ENCODE data around the gene RIPK4. TPM values are rescaled to one million over a fixed set of nuclear protein-coding genes. Genes with fewer than 3 reads are reported as not detected.

The RIPK4 gene
- total RNA-seq, 1 donor from 2014 or later = 28.9 TPM

- Mint-ChIP-seq H3K4me3 (ENCODE audit: low read depth) (no peak overlapping the region), H3K27ac (peak overlapping the region; percentile 75)
These were observed 16.8 kb upstream of the RIPK4 start for GRCh38 chr21:41783476-41784180.

GRCh38 chr21:41781050-41781410 lies 14.2 kb upstream of the RIPK4 start:
- H3K4me3 Mint-ChIP-seq (ENCODE audit: low read depth) = no peak overlapping the region
- no peak overlapping the region for H3K27ac Mint-ChIP-seq
- DNase-seq (ENCODE audit: low spot score, unreplicated experiment) = no peak
- no peak for TF ChIP-seq CTCF (IDR thresholded peaks at IDR 0.05; ENCODE audit: unreplicated experiment)
- H3K36me3 Mint-ChIP-seq (ENCODE audit: insufficient read depth) = no peaks in the 10 kb centered on the region
- H3K27me3 Mint-ChIP-seq = peaks cover 3% of the 10 kb centered on the region
- no peaks in the 10 kb centered on the region for H3K9me3 Mint-ChIP-seq (ENCODE audit: low read depth)
- H3K4me1 Mint-ChIP-seq (ENCODE audit: low read depth) = peaks cover 22% of the 10 kb centered on the region

More at GRCh38 chr21:41783476-41784180, 16.8 kb upstream of the RIPK4 start:
- H3K9me3 Mint-ChIP-seq (ENCODE audit: low read depth) = peaks cover 3% of the 10 kb centered on the region
- peaks cover 6% of the 10 kb centered on the region for H3K27me3 Mint-ChIP-seq
- no peak for DNase-seq (ENCODE audit: low spot score, unreplicated experiment)
- no peak for TF ChIP-seq CTCF (IDR thresholded peaks at IDR 0.05; ENCODE audit: unreplicated experiment)
- H3K36me3 Mint-ChIP-seq (ENCODE audit: insufficient read depth) = no peaks in the 10 kb centered on the region
- H3K4me1 Mint-ChIP-seq (ENCODE audit: low read depth) = peaks cover 14% of the 10 kb centered on the region

- no peak for TF ChIP-seq CTCF (IDR thresholded peaks at IDR 0.05; ENCODE audit: unreplicated experiment)
These were observed 13.6 kb upstream of the RIPK4 start for GRCh38 chr21:41780337-41781049.

GRCh38 chr21:41779659-41780058 lies 12.8 kb upstream of the RIPK4 start:
- Mint-ChIP-seq H3K4me3 (ENCODE audit: low read depth) (no peak overlapping the region), H3K27ac (no peak overlapping the region), H3K27me3 (peaks cover 11% of the 10 kb centered on the region), H3K9me3 (ENCODE audit: low read depth) (no peaks in the 10 kb centered on the region), H3K4me1 (ENCODE audit: low read depth) (peaks cover 26% of the 10 kb centered on the region), H3K36me3 (ENCODE audit: insufficient read depth) (no peaks in the 10 kb centered on the region)
- no peak for DNase-seq (ENCODE audit: low spot score, unreplicated experiment)
- TF ChIP-seq CTCF (IDR thresholded peaks at IDR 0.05; ENCODE audit: unreplicated experiment) = no peak

More at GRCh38 chr21:41780337-41781049, 13.6 kb upstream of the RIPK4 start:
- Mint-ChIP-seq H3K27ac (no peak overlapping the region), H3K36me3 (ENCODE audit: insufficient read depth) (no peaks in the 10 kb centered on the region), H3K4me1 (ENCODE audit: low read depth) (peaks cover 23% of the 10 kb centered on the region), H3K9me3 (ENCODE audit: low read depth) (no peaks in the 10 kb centered on the region), H3K4me3 (ENCODE audit: low read depth) (no peak overlapping the region), H3K27me3 (peaks cover 5% of the 10 kb centered on the region)
- no peak for DNase-seq (ENCODE audit: low spot score, unreplicated experiment)

- peaks cover 16% of the 10 kb centered on the region for H3K27me3 Mint-ChIP-seq
- no peak for TF ChIP-seq CTCF (IDR thresholded peaks at IDR 0.05; ENCODE audit: unreplicated experiment)
- no peaks in the 10 kb centered on the region for H3K36me3 Mint-ChIP-seq (ENCODE audit: insufficient read depth)
- no peaks in the 10 kb centered on the region for H3K9me3 Mint-ChIP-seq (ENCODE audit: low read depth)
- peaks cover 26% of the 10 kb centered on the region for H3K4me1 Mint-ChIP-seq (ENCODE audit: low read depth)
- H3K4me3 Mint-ChIP-seq (ENCODE audit: low read depth) = no peak overlapping the region
- no peak for DNase-seq (ENCODE audit: low spot score, unreplicated experiment)
- H3K27ac Mint-ChIP-seq = no peak overlapping the region
These were observed 12.2 kb upstream of the RIPK4 start for GRCh38 chr21:41778930-41779600.

Measured in progenitor cell of endocrine pancreas (in vitro differentiated cells).